ENCODE measurements around the gene TRPC3.

The TRPC3 gene

GRCh38 chr4:121950680-121951520, 960 bp downstream of the TRPC3 start:
- H3K4me3 ChIP-seq (ENCODE audit: low read length) = peak overlapping the region; percentile 11
- no peak for TF ChIP-seq CTCF (IDR thresholded peaks at IDR 0.05; ENCODE audit: insufficient read depth, low read depth, low read length, missing control alignments)
- peak; percentile 14 for DNase-seq (ENCODE audit: low read depth)

GRCh38 chr4:121950212-121950679, 1.6 kb downstream of the TRPC3 start:
- peak; percentile 27 for TF ChIP-seq CTCF (IDR thresholded peaks at IDR 0.05; ENCODE audit: insufficient read depth, low read depth, low read length, missing control alignments)
- peak; percentile 33 for DNase-seq (ENCODE audit: low read depth)
- peak overlapping the region; percentile 11 for H3K4me3 ChIP-seq (ENCODE audit: low read length)

GRCh38 chr4:121946644-121947043, 5.2 kb downstream of the TRPC3 start:
- no peak for TF ChIP-seq CTCF (IDR thresholded peaks at IDR 0.05; ENCODE audit: insufficient read depth, low read depth, low read length, missing control alignments)

GRCh38 chr4:121943941-121944340, 7.9 kb downstream of the TRPC3 start:
- peak; percentile 33 for TF ChIP-seq CTCF (IDR thresholded peaks at IDR 0.05; ENCODE audit: insufficient read depth, low read depth, low read length, missing control alignments)
- no peak for DNase-seq (ENCODE audit: low read depth)
- H3K4me3 ChIP-seq (ENCODE audit: low read length) = no peak overlapping the region

More at GRCh38 chr4:121946644-121947043, 5.2 kb downstream of the TRPC3 start:
- no peak overlapping the region for H3K4me3 ChIP-seq (ENCODE audit: low read length)
- no peak for DNase-seq (ENCODE audit: low read depth)

- no peak for DNase-seq (ENCODE audit: low read depth)
- TF ChIP-seq CTCF (IDR thresholded peaks at IDR 0.05; ENCODE audit: insufficient read depth, low read depth, low read length, missing control alignments) = no peak
- no peak overlapping the region for H3K4me3 ChIP-seq (ENCODE audit: low read length)
These were observed 12.2 kb downstream of the TRPC3 start for GRCh38 chr4:121939690-121940089.

- no peak for TF ChIP-seq CTCF (IDR thresholded peaks at IDR 0.05; ENCODE audit: insufficient read depth, low read depth, low read length, missing control alignments)
- H3K4me3 ChIP-seq (ENCODE audit: low read length) = no peak overlapping the region
- peak; percentile 14 for DNase-seq (ENCODE audit: low read depth)
These were observed 13.4 kb downstream of the TRPC3 start for GRCh38 chr4:121938282-121939092.

Data from epithelial cell of esophagus (primary cell).